ENCODE results near the gene EVA1B. TPM values are rescaled to one million over a fixed set of nuclear protein-coding genes. Genes with fewer than 3 reads are reported as not detected.

EVA1B gene
- total and polyA plus RNA-seq, 10 of the 15 experiments (the other 5 are each of a cell fraction or from before 2014, with no cell fraction given): 0.15 to 6.4 (median 3.0) TPM; not detected in 2

- Histone ChIP-seq H3K4me2 (ENCODE audit: control insufficient read depth, insufficient read depth) (peak overlapping the region; percentile 71), H3K4me1 (ENCODE audit: control insufficient read depth, insufficient read depth, low read length) (peaks cover 37% of the 10 kb centered on the region), H4K20me1 (ENCODE audit: control insufficient read depth, insufficient read depth) (no peaks in the 10 kb centered on the region), H3K4me3 (no peak overlapping the region), H3K27ac (ENCODE audit: control insufficient read depth, insufficient read depth) (peak overlapping the region; percentile 79), H3K9me3 (replicated peaks; ENCODE audit: control insufficient read depth, insufficient read depth, low read length) (no peaks in the 10 kb centered on the region), H3K9ac (ENCODE audit: control insufficient read depth, insufficient read depth, low read length) (peak overlapping the region; percentile 28; the same call in 1 of the 2 replicates), H3K36me3 (ENCODE audit: control insufficient read depth in 2 of 2, insufficient read depth in 2 of 2, low read length in 1 of 2) (peaks cover 13 to 21% of the 10 kb centered on the region in 2 experiments; a peak in 3 of 4 replicates), H2AFZ (ENCODE audit: control insufficient read depth, low read depth, low read length) (no peak overlapping the region), H3K27me3 (replicated peaks in 1 of 2; ENCODE audit: control insufficient read depth in 2 of 2, insufficient read depth in 2 of 2, low read length in 1 of 2) (no peaks in the 10 kb centered on the region), H3K79me2 (ENCODE audit: control insufficient read depth, insufficient read depth, low read length) (no peaks in the 10 kb centered on the region; the same call in 1 of the 2 replicates)
- DNase-seq (ENCODE audit: low read depth, low spot score) (peak; percentile 88), ATAC-seq (peak; percentile 97), FAIRE-seq (peak; percentile 97)
- 7% methylated on average over 7 of the region's 7 CpGs for WGBS (ENCODE audit: insufficient coverage, insufficient replicate concordance, low lambda C conversion rate, missing lambda C conversion rate)
- CTCF ChIA-PET: interaction anchor here (0.5 to 13.5 kb wide), 10 partner anchors 12 to 510 kb away, joined by 3 to 157 read pairs (median 4); partner anchors contain the start of gene STK40
- intact Hi-C loops (cut with micrococcal nuclease; ENCODE audit: unreplicated experiment): loop anchor here (2.0 kb wide), 1 partner anchor 20 kb away; no protein-coding TSS in a partner anchor
- POLR2A ChIA-PET: interaction anchor here (0.6 to 2.6 kb wide), 9 partner anchors 18 to 206 kb away, joined by 3 to 15 read pairs (median 4); no protein-coding TSS in a partner anchor
- RAD21 ChIA-PET (ENCODE audit: unreplicated experiment): interaction anchor here (1.0 to 2.9 kb wide), 4 partner anchors 19 to 70 kb away, joined by 3 to 17 read pairs (median 10); partner anchors contain the start of gene STK40
- in situ Hi-C loops (cut with MboI): loop anchor here (5.0 kb wide), 1 partner anchor 73 kb away; no protein-coding TSS in a partner anchor
- SMC1A ChIA-PET (ENCODE audit: uncharacterized antibody, unreplicated experiment): interaction anchor here (1.0 to 3.6 kb wide), 8 partner anchors 10 to 73 kb away, joined by 3 to 24 read pairs (median 6); partner anchors contain the start of gene LSM10
- no TSS peak for BruUV-seq (replicated peaks)
- TF ChIP-seq POLR2A (IDR thresholded peaks at IDR 0.05; ENCODE audit: low read depth, low read length) (peak; percentile 45), STAT1 (conservative IDR thresholded peaks at IDR 0.05) (no peak), ETV6 (conservative IDR thresholded peaks at IDR 0.05 in 1 of 2, IDR thresholded peaks at IDR 0.05 in 1 of 2; ENCODE audit: borderline replicate concordance in 1 of 2, low read depth in 1 of 2) (peak in 1 of 2 experiments; percentile 45; a peak in 1 of 4 replicates), DPF2 (IDR thresholded peaks at IDR 0.05) (0 out of 2 replicates have a peak, but pooled peaks have one; percentile 33), RAD21 (IDR thresholded peaks at IDR 0.05; ENCODE audit: insufficient read depth, low read depth, low read length) (no peak), KLF5 (IDR thresholded peaks at IDR 0.05; ENCODE audit: partially characterized antibody) (no peak), SKIL (IDR thresholded peaks at IDR 0.05; ENCODE audit: low read depth, poor library complexity, severe bottlenecking) (peak; percentile 45), YBX1 (IDR thresholded peaks at IDR 0.05) (no peak), NFIC (IDR thresholded peaks at IDR 0.05; ENCODE audit: low read depth, low read length) (no peak), IRF5 (IDR thresholded peaks at IDR 0.05; ENCODE audit: borderline replicate concordance) (no peak), BCLAF1 (IDR thresholded peaks at IDR 0.05) (no peak), NFXL1 (IDR thresholded peaks at IDR 0.05; ENCODE audit: borderline replicate concordance) (no peak), CTCF (IDR thresholded peaks at IDR 0.05 in 2 of 3, conservative IDR thresholded peaks at IDR 0.05 in 1 of 3; ENCODE audit: control insufficient read depth in 2 of 3, extremely low read depth in 1 of 3, insufficient read depth in 1 of 3, low read depth in 3 of 3, low read length in 3 of 3) (no peak), NR2C1 (IDR thresholded peaks at IDR 0.05) (peak; percentile 28; the same call in 1 of the 2 replicates), IRF4 (IDR thresholded peaks at IDR 0.05; ENCODE audit: low read depth, low read length) (peak; percentile 58; the same call in 1 of the 2 replicates)
Measured at GRCh38 chr1:36349241-36349671, 25.8 kb upstream of the EVA1B start.

Measured in GM12878 (cell line).